D721Med (cell line): ENCODE data around the gene SWT1.

Experiments
- DNase-seq: peaks from one replicate; pipeline ENCODE4 v3.0.0; 2011; ENCODE audit warnings: low spot score; ENCODE audit not compliant: insufficient read length
- FAIRE-seq: peaks from 2 replicates; lab custom pipeline; 2011; peaks lifted over from hg19 to GRCh38; lab: Jason Lieb, UNC
- TF ChIP-seq, protein P1 (sequence below): IDR thresholded peaks from 2 replicates; pipeline ENCODE4 v1.5.1; 2012; ENCODE audit warnings: mild to moderate bottlenecking, control low read depth; ENCODE audit not compliant: insufficient read depth; ENCODE audit errors: missing control alignments

SWT1 gene

DNA sequence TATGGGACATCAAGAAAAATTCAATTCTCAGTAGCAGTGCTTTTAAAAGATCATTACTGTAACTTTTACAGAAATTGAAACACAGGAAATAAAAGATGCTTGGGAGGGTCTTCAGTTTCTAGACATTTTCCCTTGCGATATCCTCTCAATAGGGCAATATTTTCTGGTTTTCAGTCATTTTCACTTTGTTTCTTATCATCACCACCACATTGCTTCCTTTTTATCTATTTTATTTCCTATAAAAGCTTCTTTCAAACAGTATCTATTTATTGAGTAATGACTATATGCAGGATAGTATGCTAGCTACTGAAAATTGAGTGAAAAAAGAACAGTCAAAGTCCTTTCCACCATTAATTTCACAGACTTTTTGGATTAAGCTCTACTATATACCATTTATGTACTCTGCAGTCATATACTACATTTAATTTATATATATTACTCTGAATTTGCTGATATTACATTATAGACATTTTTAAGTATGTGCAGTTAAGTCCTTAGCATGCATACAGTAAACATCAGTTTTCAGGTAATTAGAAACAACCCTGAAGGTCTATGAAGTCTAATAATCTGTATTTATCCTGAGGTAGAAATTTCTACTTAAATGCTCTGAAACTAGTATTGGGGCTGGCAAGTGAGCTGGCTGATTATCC, 18.9 kb upstream of the SWT1 start:
- FAIRE-seq (no peak), DNase-seq (no peak)
- TF ChIP-seq, protein P1, sequence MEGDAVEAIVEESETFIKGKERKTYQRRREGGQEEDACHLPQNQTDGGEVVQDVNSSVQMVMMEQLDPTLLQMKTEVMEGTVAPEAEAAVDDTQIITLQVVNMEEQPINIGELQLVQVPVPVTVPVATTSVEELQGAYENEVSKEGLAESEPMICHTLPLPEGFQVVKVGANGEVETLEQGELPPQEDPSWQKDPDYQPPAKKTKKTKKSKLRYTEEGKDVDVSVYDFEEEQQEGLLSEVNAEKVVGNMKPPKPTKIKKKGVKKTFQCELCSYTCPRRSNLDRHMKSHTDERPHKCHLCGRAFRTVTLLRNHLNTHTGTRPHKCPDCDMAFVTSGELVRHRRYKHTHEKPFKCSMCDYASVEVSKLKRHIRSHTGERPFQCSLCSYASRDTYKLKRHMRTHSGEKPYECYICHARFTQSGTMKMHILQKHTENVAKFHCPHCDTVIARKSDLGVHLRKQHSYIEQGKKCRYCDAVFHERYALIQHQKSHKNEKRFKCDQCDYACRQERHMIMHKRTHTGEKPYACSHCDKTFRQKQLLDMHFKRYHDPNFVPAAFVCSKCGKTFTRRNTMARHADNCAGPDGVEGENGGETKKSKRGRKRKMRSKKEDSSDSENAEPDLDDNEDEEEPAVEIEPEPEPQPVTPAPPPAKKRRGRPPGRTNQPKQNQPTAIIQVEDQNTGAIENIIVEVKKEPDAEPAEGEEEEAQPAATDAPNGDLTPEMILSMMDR = no peak

DNA sequence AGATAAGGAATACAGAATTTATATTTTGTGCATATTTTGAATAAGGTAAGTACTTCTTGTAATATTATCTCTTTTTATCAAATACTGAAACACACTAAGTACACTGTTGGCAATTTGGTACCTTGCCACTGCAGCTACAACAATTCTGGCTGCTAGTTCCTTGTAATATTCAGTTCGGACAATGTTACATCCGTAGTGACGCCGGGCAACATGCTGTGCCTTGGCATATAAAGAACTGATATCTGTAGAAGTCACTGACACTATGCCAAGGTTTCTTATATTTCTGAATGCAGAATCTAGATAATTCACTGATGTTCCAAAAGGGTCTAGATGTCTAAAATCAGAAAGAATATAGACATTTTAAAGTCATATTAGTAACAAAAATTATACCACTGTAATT, 17.7 kb upstream of the SWT1 start:
- FAIRE-seq (peak; percentile 29), DNase-seq (no peak)
- TF ChIP-seq, protein P1 = no peak

DNA sequence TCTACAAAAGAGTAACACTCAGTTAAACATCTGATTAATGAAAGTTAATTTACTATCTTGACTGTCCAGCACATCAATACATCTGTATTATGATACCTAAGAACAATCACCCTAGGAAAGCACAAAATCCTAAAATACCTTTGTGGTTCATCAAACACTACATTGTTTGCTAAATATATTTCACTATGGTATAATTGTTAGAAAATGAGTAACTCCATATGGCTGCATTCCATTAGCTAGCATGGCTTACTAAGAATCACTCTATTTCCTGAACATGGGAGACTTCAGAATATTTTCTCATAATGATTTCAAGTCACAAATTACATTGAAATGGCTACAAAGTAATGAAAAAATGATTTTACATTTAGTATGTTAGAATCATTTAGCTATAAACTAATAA, 12.7 kb upstream of the SWT1 start:
- TF ChIP-seq, protein P1 = no peak
- FAIRE-seq (no peak), DNase-seq (no peak)

DNA sequence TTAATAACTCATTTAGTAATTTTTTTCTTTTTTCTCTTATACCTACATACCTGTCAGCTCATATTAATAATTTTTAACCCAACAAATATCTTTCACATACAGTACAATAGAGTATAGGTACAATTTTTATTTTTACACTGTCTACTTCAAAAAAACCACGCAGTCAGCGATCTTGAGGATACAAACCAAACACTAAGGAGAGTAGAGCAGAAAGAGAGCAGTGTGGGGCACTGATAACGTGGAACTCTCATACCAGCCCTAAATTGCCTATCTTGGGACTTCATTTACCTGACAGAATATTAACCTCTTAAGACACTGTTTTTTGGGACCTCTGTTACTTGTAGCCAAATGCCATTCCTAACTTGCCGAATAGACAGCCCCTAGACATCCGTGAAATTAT, 5.8 kb upstream of the SWT1 start:
- TF ChIP-seq, protein P1 = no peak
- peak; percentile 35 for FAIRE-seq

DNA sequence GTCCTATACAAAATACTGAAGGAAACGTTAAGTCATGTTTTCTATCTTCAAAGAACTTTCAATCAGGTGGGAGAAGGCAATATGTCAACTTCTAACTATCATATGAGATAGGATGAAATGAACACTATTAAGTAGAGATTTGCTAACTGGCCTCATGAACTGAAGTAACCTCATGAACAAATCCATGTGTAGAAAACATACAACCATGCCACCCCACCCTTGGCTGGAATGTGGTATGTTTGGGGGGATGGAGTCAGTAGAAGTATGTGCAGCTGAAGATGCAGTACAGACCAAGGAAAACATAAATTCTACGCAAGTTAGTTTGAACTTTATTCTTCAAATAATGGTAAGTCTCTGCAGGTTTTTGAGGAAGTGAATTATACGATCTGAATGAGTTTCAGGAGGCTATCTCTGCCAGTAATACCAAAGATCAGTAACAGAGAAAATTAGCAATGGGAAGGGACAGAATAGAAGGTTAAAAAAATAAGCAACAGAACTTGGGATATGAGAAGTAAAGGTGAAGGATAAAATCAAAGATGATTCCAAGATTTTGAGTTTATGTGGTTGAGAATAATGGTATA, 4.7 kb upstream of the SWT1 start:
- DNase-seq = no peak
- peak; percentile 90 for FAIRE-seq
- TF ChIP-seq, protein P1 = no peak

More for the DNA sequence above, 5.8 kb upstream of the SWT1 start:
- DNase-seq = no peak

DNA sequence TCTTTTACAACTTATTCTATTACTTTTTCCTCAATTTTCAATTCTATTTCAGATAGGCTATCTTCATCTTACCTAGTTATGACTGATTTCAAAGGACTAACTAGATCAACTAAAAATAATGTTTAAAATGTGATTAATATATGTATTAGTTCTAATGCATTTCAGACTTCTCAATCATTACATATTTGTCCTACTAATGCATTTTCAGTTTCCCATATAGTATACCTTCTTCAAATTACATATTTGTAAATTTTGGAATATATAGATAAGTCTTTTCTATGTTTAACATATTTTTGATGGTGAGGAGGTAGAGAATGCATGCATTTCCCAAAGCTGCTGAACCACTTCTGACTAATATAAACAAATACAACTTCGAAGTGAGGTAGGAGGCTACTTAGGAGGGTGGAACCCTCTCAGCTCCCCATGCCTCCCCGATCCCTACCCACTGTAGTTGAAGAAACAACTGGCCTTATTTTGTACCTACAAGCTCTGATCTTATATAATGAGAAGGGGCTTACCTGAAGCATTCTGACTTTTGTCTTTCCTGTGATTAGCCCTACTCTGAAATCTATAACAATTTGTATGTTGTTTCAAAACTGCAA, 2.0 kb upstream of the SWT1 start:
- FAIRE-seq (no peak), DNase-seq (no peak)
- TF ChIP-seq, protein P1 = no peak

DNA sequence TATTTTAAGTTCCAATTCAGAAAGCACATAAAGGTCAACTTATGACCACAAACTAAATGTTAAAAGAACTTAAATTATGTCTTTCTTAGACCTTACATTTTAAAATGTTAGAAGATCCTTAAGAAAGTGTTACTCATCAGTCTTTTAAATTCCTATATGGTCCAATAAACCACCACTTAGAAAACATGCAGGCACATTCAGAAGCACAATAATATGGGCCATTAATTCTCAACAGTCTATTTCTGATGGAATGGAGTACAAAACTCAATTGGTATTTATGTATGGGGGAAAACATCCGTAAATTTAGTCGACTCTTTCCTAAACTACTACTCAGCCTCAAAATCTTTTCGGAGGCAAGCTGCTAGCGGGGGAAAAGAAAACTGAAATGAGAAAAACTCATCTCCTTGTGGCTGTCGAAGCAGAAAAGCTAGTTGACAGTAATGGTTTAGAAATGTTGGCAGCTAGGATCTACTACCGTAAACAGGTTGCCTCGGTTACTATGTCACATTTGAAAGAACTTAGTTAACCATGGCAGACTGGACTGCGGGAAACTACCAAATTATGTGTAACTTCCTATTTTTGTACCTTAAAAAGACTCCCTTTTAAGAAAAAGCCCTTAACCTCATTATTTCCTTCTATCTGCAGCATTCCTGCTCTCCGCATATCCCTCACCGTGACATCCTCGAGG, 1.2 kb upstream of the SWT1 start:
- DNase-seq (no peak), FAIRE-seq (no peak)
- TF ChIP-seq, protein P1 = no peak
